Measurements from ENCODE around the gene GPN1. TPM values are rescaled to one million over a fixed set of nuclear protein-coding genes. Genes with fewer than 3 reads are reported as not detected.
A peak's percentile ranks its signal among the peaks of the same experiment; 100 is the strongest.

Gene GPN1
- total RNA-seq, 1 experiment from 2014 or later, result 48.5 TPM

- no peak overlapping the region for H2BK15ac ChIP-seq (ENCODE audit: low read depth, low read length)
- Mint-ChIP-seq H3K27ac (peak overlapping the region in 1 of 3 experiments; percentile 28; a peak in 1 of 7 replicates), H3K36me3 (ENCODE audit: insufficient read depth in 1 of 3, low read depth in 3 of 3) (peaks cover 15 to 79% (median 66%) of the 10 kb centered on the region in 3 experiments; a peak in 6 of 7 replicates)
Measured at GRCh38 chr2:27653397-27653796, 24.5 kb downstream of the GPN1 start.

More at GRCh38 chr2:27653397-27653796, 24.5 kb downstream of the GPN1 start:
- no peaks in the 10 kb centered on the region for H3K9me3 ChIP-seq (ENCODE audit: control insufficient read depth, low read depth, low read length)
- H4K91ac ChIP-seq (ENCODE audit: insufficient read length, low read depth, low read length), result no peak overlapping the region
- H3K4me1 ChIP-seq (ENCODE audit: insufficient read depth, low read length), result no peaks in the 10 kb centered on the region
- no peaks in the 10 kb centered on the region for H3K23me2 ChIP-seq (ENCODE audit: insufficient read length, low read depth, low read length, poor library complexity, severe bottlenecking)
- WGBS (ENCODE audit: extremely low coverage, insufficient read length, low lambda C conversion rate), result no CpG with 5 or more reads among the region's 2 CpGs
- no peak overlapping the region for H3K27ac ChIP-seq (ENCODE audit: insufficient read length, low read depth, low read length)
- H3K27me3 ChIP-seq (ENCODE audit: insufficient read depth, low read length), result no peaks in the 10 kb centered on the region
- DNase-seq, result no peak
- H3K18ac ChIP-seq (ENCODE audit: insufficient read length, low read depth, low read length), result no peak overlapping the region
- H3K4ac ChIP-seq (ENCODE audit: low read depth, low read length), result no peak overlapping the region
- no peaks in the 10 kb centered on the region for H4K20me1 ChIP-seq (ENCODE audit: control insufficient read depth, insufficient read depth, insufficient read length)
- no peak overlapping the region for H3K56ac ChIP-seq (ENCODE audit: insufficient read length, low read depth, low read length)
- no peak overlapping the region for H2AK5ac ChIP-seq (ENCODE audit: insufficient read length, low read length)
- TF ChIP-seq, protein P1, sequence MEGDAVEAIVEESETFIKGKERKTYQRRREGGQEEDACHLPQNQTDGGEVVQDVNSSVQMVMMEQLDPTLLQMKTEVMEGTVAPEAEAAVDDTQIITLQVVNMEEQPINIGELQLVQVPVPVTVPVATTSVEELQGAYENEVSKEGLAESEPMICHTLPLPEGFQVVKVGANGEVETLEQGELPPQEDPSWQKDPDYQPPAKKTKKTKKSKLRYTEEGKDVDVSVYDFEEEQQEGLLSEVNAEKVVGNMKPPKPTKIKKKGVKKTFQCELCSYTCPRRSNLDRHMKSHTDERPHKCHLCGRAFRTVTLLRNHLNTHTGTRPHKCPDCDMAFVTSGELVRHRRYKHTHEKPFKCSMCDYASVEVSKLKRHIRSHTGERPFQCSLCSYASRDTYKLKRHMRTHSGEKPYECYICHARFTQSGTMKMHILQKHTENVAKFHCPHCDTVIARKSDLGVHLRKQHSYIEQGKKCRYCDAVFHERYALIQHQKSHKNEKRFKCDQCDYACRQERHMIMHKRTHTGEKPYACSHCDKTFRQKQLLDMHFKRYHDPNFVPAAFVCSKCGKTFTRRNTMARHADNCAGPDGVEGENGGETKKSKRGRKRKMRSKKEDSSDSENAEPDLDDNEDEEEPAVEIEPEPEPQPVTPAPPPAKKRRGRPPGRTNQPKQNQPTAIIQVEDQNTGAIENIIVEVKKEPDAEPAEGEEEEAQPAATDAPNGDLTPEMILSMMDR (conservative IDR thresholded peaks at IDR 0.05), result no peak
- H3K14ac ChIP-seq (ENCODE audit: insufficient read depth, low read length), result no peak overlapping the region
- no peak overlapping the region for H3T11ph ChIP-seq (ENCODE audit: low read length)
- H2BK120ac ChIP-seq (ENCODE audit: low read depth, low read length, poor library complexity, severe bottlenecking), result no peak overlapping the region
- no peak overlapping the region for H4K8ac ChIP-seq (replicated peaks; ENCODE audit: insufficient read length, low read depth, low read length)
- H2AFZ ChIP-seq (ENCODE audit: low read length), result no peak overlapping the region
- no peak overlapping the region for H2BK12ac ChIP-seq (ENCODE audit: insufficient read length, low read depth, low read length)
- H3K23ac ChIP-seq (ENCODE audit: insufficient read length, low read depth, low read length), result no peak overlapping the region
- H2BK20ac ChIP-seq (ENCODE audit: low read depth, low read length, poor library complexity, severe bottlenecking), result no peak overlapping the region
- H3K9me3 Mint-ChIP-seq, result no peaks in the 10 kb centered on the region
- no peak overlapping the region for H3K4me2 ChIP-seq (ENCODE audit: insufficient read depth, insufficient read length, low read length)
- no peak overlapping the region for H2BK5ac ChIP-seq (ENCODE audit: insufficient read length, low read length)
- H3K4me1 Mint-ChIP-seq, result peaks cover 10 to 14% of the 10 kb centered on the region in 2 experiments
- no peak overlapping the region for H3K4me3 Mint-ChIP-seq
- H3K9ac ChIP-seq (ENCODE audit: extremely low read depth, insufficient read length, low read length), result no peak overlapping the region
- H3K27me3 Mint-ChIP-seq (ENCODE audit: low read depth), result no peaks in the 10 kb centered on the region
- no peak overlapping the region for H4K5ac ChIP-seq (ENCODE audit: insufficient read length, low read depth, low read length)
- no peaks in the 10 kb centered on the region for H3K79me1 ChIP-seq (ENCODE audit: insufficient read depth, low read depth, low read length, poor library complexity, severe bottlenecking)
- no peaks in the 10 kb centered on the region for H3K79me2 ChIP-seq (ENCODE audit: insufficient read depth, low read length)
